ENCODE measurements around the gene LSM14A. TPM values are rescaled to one million over a fixed set of nuclear protein-coding genes. Genes with fewer than 3 reads are reported as not detected.

LSM14A gene
- total and polyA plus RNA-seq, 2 of the 8 experiments (the other 6 are each of a cell fraction or from before 2014, with no cell fraction given), result 117 to 195 TPM

DNA sequence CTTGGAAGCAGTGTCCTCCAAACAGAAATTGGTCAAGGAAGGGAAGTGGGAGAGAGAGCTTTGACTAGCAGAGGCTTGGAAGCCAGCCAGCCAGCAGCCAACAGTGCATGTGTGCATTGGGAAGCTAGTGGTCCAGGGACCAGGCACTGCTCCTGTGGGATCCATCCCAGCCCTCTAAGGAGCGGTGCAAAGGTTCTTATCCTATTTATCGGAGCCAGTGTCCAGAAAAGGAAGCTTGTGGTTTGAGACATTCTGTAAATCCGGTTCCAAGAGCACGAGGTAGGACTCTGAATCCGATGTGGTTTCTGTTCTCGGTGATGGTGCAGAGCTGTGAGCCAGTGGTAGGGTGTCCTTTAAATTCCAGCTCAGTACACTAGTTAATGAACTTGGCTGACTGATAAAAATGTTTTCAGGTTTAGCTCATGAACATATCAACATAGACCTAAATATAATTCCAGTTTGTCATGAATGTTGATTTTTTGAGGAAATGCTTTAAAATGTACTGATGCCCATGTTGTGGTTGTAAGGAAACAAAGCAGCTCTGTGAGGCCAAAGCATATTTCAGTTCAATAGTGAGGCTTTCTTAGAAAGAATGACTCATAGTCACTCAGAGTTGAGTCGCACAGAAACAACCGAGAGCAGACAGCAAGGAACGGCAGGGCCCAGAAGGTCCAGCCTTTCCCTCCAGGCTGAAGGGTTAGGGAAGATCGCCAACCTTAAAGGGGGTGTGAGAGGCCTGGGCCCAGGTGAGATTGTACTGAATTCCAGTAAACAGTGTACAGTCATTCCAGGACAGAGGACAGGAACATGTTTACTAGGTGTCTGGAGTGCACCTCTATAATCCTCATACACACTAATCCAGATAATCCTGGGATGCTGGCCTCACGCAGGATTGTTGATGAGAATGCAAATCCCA is 60.5 kb downstream of the LSM14A start:
- Histone ChIP-seq H3K9me3 (ENCODE audit: insufficient read depth in 2 of 2, low read depth in 1 of 2, low read length in 1 of 2) (no peaks in the 10 kb centered on the region), H3K27me3 (replicated peaks in 1 of 4; ENCODE audit: control insufficient read depth in 3 of 4, extremely low read depth in 1 of 4, insufficient read depth in 3 of 4, low read length in 3 of 4) (no peaks in the 10 kb centered on the region), H3K56ac (replicated peaks; ENCODE audit: insufficient read length, low read depth, low read length) (no peak overlapping the region), H3K27ac (ENCODE audit: low read depth, low read length) (no peak overlapping the region), H3K79me1 (ENCODE audit: low read depth, low read length) (no peaks in the 10 kb centered on the region; the same call in 1 of the 2 replicates), H3K4me3 (ENCODE audit: extremely low read depth in 1 of 4, insufficient read depth in 2 of 4, low read depth in 3 of 4, low read length in 4 of 4) (no peak overlapping the region), H3K14ac (ENCODE audit: insufficient read length) (no peak overlapping the region), H4K20me1 (replicated peaks in 1 of 2; ENCODE audit: control insufficient read depth in 1 of 2, insufficient read depth in 2 of 2, low read length in 2 of 2) (no peaks in the 10 kb centered on the region), H3K4ac (replicated peaks; ENCODE audit: insufficient read length, low read depth, low read length) (no peak overlapping the region), H4K5ac (ENCODE audit: insufficient read length, low read depth, low read length) (no peak overlapping the region), H4K8ac (ENCODE audit: extremely low read depth, insufficient read depth, low read length) (no peak overlapping the region), H3K36me3 (ENCODE audit: control insufficient read depth in 2 of 4, insufficient read depth in 4 of 4, low read length in 3 of 4) (peaks cover 5 to 25% (median 6%) of the 10 kb centered on the region in 4 experiments; a peak in 7 of 8 replicates), H2BK12ac (ENCODE audit: low read depth, low read length) (0 out of 2 replicates have a peak overlapping the region, but pooled peaks have one; percentile 1), H3K4me2 (ENCODE audit: insufficient read depth in 1 of 2, low read depth in 2 of 2, low read length in 2 of 2) (no peak overlapping the region), H2AK5ac (ENCODE audit: low read depth, low read length) (no peak overlapping the region), H3K18ac (ENCODE audit: extremely low read depth, low read length) (no peak overlapping the region), H2BK15ac (ENCODE audit: low read length) (no peak overlapping the region), H2AFZ (ENCODE audit: low read length) (no peak overlapping the region), H2BK5ac (ENCODE audit: low read depth, low read length) (no peak overlapping the region; the same call in 1 of the 2 replicates), H2BK20ac (ENCODE audit: low read length) (no peak overlapping the region), H3K23me2 (ENCODE audit: low read depth, low read length) (no peaks in the 10 kb centered on the region), H4K91ac (replicated peaks; ENCODE audit: insufficient read length, low read length) (no peak overlapping the region), H3K4me1 (replicated peaks in 1 of 4; ENCODE audit: control insufficient read depth in 3 of 4, insufficient read depth in 4 of 4, low read length in 3 of 4) (peaks cover 2 to 9% (median 6%) of the 10 kb centered on the region in 4 experiments; a peak in 4 of 7 replicates), H3K9ac (replicated peaks in 1 of 4; ENCODE audit: extremely low read depth in 1 of 4, low read depth in 3 of 4, low read length in 3 of 4) (no peak overlapping the region), H3K79me2 (ENCODE audit: control insufficient read depth in 1 of 2, insufficient read depth in 2 of 2, low read length in 2 of 2) (no peaks in the 10 kb centered on the region), H2BK120ac (replicated peaks; ENCODE audit: low read depth, low read length) (no peak overlapping the region), H3K23ac (ENCODE audit: insufficient read length) (no peak overlapping the region)
- ChIA-PET POLR2A (ENCODE audit: partially characterized antibody) (interaction anchor here (0.8 to 2.7 kb wide), 5 partner anchors 9 to 60 kb away, joined by 4 to 11 read pairs (median 6); no protein-coding TSS in a partner anchor), CTCF (ENCODE audit: partially characterized antibody) (interaction anchor here (0.8 to 3.1 kb wide), 4 partner anchors 8 to 113 kb away, joined by 4 to 14 read pairs (median 5); no protein-coding TSS in a partner anchor)
- 89% methylated on average over 11 of the region's 11 CpGs; no CpG with 5 or more reads in 1 of the 2 experiments for WGBS, 2 experiments (ENCODE audit: extremely low coverage in 1 of 2, insufficient coverage in 1 of 2, insufficient read length in 1 of 2, insufficient replicate concordance in 2 of 2, low coverage in 1 of 2, low lambda C conversion rate in 2 of 2, missing lambda C conversion rate in 1 of 2)
- no peak for FAIRE-seq
- no peak for DNase-seq (ENCODE audit: low read depth in 1 of 2, low spot score in 2 of 2)
- TF ChIP-seq POLR2A (IDR thresholded peaks at IDR 0.05; ENCODE audit: control extremely low read depth in 1 of 2, low read depth in 2 of 2, low read length in 2 of 2), result no peak
- no peak for TF ChIP-seq POLR2AphosphoS5 (IDR thresholded peaks at IDR 0.05; ENCODE audit: low read depth, low read length)
- no peak for TF ChIP-seq SIN3A (conservative IDR thresholded peaks at IDR 0.05 in 1 of 2, IDR thresholded peaks at IDR 0.05 in 1 of 2; ENCODE audit: low read depth in 1 of 2, low read length in 2 of 2)
